ENCODE measurements around the gene FNDC3B. TPM values are rescaled to one million over a fixed set of nuclear protein-coding genes. Genes with fewer than 3 reads are reported as not detected.
A peak's percentile ranks its signal among the peaks of the same experiment; 100 is the strongest.

The FNDC3B gene
- total RNA-seq, 1 donor from 2014 or later = 153 TPM

DNA sequence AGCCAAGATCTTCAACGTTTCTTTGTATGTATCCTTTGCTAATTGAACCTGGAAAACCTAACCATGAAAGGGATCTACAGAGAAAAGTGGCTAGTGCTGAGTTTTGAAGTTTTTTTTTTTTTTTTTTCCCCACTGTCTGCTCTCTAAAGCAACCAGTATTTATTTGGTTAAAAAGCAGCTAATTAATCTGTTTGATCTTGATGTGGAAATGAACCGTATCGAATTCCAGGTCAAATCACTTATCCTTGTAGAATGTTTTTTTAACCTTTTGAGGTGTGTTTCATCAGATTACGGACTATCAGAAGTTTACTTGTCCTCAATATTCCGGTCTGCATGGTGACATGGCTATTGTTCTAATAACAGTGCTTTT lies 117.2 kb downstream of the FNDC3B start:
- DNase-seq (no peak), ATAC-seq (no peak)
- intact Hi-C loops (cut with DNase I) = no loop called here
- no peak overlapping the region for H3K27ac ChIP-seq
- no peaks in the 10 kb centered on the region for H3K36me3 ChIP-seq
- H3K27me3 ChIP-seq (ENCODE audit: low read depth) = no peaks in the 10 kb centered on the region
- peaks cover 61% of the 10 kb centered on the region for H3K4me1 ChIP-seq
- H3K4me3 ChIP-seq = no peak overlapping the region
- no peaks in the 10 kb centered on the region for H3K9me3 ChIP-seq
- TF ChIP-seq, protein P1, sequence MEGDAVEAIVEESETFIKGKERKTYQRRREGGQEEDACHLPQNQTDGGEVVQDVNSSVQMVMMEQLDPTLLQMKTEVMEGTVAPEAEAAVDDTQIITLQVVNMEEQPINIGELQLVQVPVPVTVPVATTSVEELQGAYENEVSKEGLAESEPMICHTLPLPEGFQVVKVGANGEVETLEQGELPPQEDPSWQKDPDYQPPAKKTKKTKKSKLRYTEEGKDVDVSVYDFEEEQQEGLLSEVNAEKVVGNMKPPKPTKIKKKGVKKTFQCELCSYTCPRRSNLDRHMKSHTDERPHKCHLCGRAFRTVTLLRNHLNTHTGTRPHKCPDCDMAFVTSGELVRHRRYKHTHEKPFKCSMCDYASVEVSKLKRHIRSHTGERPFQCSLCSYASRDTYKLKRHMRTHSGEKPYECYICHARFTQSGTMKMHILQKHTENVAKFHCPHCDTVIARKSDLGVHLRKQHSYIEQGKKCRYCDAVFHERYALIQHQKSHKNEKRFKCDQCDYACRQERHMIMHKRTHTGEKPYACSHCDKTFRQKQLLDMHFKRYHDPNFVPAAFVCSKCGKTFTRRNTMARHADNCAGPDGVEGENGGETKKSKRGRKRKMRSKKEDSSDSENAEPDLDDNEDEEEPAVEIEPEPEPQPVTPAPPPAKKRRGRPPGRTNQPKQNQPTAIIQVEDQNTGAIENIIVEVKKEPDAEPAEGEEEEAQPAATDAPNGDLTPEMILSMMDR (IDR thresholded peaks at IDR 0.05) = no peak

DNA sequence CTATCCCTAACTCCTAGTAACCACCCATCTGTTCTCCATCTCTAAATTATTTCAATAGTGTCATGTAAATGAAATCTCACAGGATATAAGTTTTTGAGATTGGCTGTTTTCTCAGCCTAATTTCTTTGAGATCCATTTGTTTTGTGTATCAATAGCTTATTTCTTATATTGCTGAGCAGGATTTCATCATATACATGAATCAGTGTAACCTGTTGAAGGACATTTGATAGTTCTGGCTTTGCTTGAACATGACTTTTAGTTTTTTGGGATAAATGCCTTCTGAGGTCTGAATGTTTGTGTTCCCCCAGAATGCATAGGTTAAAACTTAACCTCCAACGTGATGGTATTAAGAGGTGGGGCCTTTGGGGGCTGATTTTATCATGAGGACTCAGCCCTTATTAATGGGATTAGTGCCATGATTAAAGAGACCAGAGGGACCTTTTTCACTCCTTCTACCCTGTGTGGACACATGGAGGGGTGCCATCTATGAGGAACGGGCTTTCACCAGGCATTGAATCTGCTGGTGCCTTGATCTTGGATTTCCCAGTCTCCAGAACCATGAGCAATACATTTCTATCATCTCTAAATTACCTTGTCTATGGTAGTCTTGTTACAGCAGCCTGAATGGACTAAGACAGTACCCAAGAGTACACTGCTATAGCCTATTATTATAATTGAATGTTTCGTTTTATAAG lies 118.3 kb downstream of the FNDC3B start:
- DNase-seq (no peak), ATAC-seq (no peak)
- Histone ChIP-seq H3K4me1 (peaks cover 49% of the 10 kb centered on the region), H3K4me3 (no peak overlapping the region), H3K27ac (no peak overlapping the region), H3K36me3 (no peaks in the 10 kb centered on the region), H3K9me3 (no peaks in the 10 kb centered on the region), H3K27me3 (ENCODE audit: low read depth) (no peaks in the 10 kb centered on the region)
- TF ChIP-seq, protein P1 (IDR thresholded peaks at IDR 0.05) = no peak
- intact Hi-C loops (cut with DNase I) = no loop called here

DNA sequence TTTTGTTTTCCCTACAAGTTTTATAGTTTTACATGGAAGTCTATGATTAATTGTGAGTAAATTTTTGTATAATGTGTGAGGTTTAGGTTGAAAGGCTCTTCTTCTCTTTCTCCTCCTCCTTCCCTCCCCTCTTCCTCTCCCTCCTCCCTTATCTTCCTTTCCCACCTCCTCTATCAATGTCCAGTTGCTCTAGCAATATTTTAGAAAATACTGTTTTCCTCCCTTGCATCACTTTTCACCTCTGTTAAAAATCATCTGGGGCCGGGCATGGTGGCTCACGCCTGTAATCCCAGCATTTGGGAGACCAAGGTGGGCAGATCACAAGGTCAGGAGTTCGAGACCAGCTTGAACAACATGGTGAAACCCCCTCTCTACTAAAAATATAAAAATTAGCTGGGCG lies 119.4 kb downstream of the FNDC3B start:
- DNase-seq (no peak), ATAC-seq (no peak)
- H3K27me3 ChIP-seq (ENCODE audit: low read depth) = no peaks in the 10 kb centered on the region
- H3K9me3 ChIP-seq = no peaks in the 10 kb centered on the region
- no peaks in the 10 kb centered on the region for H3K36me3 ChIP-seq
- H3K4me1 ChIP-seq = peaks cover 39% of the 10 kb centered on the region
- H3K27ac ChIP-seq = no peak overlapping the region
- intact Hi-C loops (cut with DNase I) = no loop called here
- no peak overlapping the region for H3K4me3 ChIP-seq
- TF ChIP-seq, protein P1 (IDR thresholded peaks at IDR 0.05) = no peak

DNA sequence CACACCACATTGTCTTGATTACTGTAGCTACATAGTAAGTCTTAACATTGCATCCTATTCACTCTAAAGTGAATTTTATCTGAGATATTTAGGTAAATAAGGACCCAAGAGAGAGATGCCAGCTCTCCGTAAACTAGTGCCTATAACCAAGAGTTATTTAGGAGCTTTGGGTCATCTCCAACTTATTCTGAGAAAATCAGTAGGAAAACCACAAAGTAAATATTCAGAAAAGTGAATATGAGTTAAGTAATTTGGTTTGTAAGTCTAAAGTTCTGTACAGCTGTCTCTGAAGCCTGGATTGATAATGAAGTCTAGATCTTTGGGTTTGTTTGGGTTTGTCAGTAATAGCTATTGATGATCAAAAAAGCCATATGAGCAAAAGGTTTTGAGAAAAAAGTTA lies 120.0 kb downstream of the FNDC3B start:
- TF ChIP-seq, protein P1 (IDR thresholded peaks at IDR 0.05) = no peak
- intact Hi-C loops (cut with DNase I) = no loop called here
- Histone ChIP-seq H3K27ac (no peak overlapping the region), H3K36me3 (no peaks in the 10 kb centered on the region), H3K4me3 (no peak overlapping the region), H3K27me3 (ENCODE audit: low read depth) (no peaks in the 10 kb centered on the region), H3K4me1 (peaks cover 33% of the 10 kb centered on the region), H3K9me3 (no peaks in the 10 kb centered on the region)
- ATAC-seq (no peak), DNase-seq (no peak)

DNA sequence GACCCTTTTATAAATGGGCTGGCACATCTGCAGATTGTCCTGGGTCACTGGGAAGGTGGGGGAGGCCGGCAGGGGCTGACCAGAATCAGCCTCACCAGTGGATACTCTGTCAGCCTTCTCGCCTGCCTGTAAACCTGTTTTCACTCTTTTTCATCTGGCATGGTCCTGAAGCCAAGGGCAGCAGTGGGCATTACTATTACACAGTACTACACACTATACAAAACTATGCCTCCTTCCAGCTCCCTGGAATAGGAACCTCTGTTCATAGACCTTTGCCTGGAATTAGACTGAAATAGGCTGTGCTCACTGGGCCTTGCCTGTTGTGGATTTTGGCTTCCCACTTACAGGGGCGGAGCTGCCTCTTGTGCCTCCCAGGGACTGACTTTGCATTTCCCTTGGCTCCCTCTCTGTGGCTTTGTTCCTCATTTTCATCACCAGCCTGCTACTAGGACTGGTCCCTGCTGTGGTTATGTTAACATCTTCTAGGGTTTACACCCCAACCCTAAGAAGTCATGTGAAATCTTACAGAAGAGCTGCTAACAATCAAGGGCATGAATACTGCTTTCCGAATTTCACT lies 120.7 kb downstream of the FNDC3B start:
- H3K4me3 ChIP-seq = no peak overlapping the region
- ATAC-seq (peak; percentile 49 to 86), DNase-seq (no peak)
- H3K27ac ChIP-seq = no peak overlapping the region
- H3K27me3 ChIP-seq (ENCODE audit: low read depth) = no peaks in the 10 kb centered on the region
- peaks cover 29% of the 10 kb centered on the region for H3K4me1 ChIP-seq
- no peaks in the 10 kb centered on the region for H3K36me3 ChIP-seq
- intact Hi-C loops (cut with DNase I) = no loop called here
- no peaks in the 10 kb centered on the region for H3K9me3 ChIP-seq
- TF ChIP-seq, protein P1 (IDR thresholded peaks at IDR 0.05) = no peak
